Stimulated activated CD4-positive, alpha-beta T cell treated with anti-CD3 and anti-CD28 coated beads, Interleukin-12 subunit alpha, Interleukin-12 subunit beta, amount 100 ng/mL, for 48 hours (primary cell): ENCODE data around the gene ZNF521.

Experiments
- DNase-seq, 3 donors: peaks; one replicate each; pipeline ENCODE4 v3.0.0-alpha.2; 2020; ENCODE audit warnings: low read depth in 2 of 3, low spot score in 1 of 3

The ZNF521 gene

GRCh38 chr18:25351777-25352628 lies at the start of gene ZNF521:
Gene ZNF521, minus strand, starts transcription at chr18:25352166. Its CDS starts 1,220 bp downstream, at chr18:25350946.
- DNase-seq, result peak in 2 of 3 donors; percentile 8 to 13

GRCh38 chr18:25399554-25399953 lies 47.6 kb upstream of the ZNF521 start:
- no peak for DNase-seq

- no peak for DNase-seq
These were observed 40.2 kb upstream of the ZNF521 start for GRCh38 chr18:25392192-25392591.

GRCh38 chr18:25373432-25374179 lies 21.6 kb upstream of the ZNF521 start:
- DNase-seq, result no peak

- DNase-seq, result no peak
These were observed 18.4 kb upstream of the ZNF521 start for GRCh38 chr18:25370391-25370790.

GRCh38 chr18:25365242-25365641 lies 13.3 kb upstream of the ZNF521 start:
- no peak for DNase-seq

GRCh38 chr18:25364732-25365131 lies 12.8 kb upstream of the ZNF521 start:
- DNase-seq, result no peak

- DNase-seq, result no peak
These were observed 8.4 kb upstream of the ZNF521 start for GRCh38 chr18:25360301-25360899.

- DNase-seq, result no peak
These were observed 1.1 kb upstream of the ZNF521 start for GRCh38 chr18:25353080-25353479.

- no peak for DNase-seq
These were observed 651 bp upstream of the ZNF521 start for GRCh38 chr18:25352629-25353005.

- DNase-seq, result no peak
These were observed 638 bp downstream of the ZNF521 start for GRCh38 chr18:25351280-25351775.

- no peak for DNase-seq
These were observed 1.3 kb downstream of the ZNF521 start for GRCh38 chr18:25350489-25351251.

- no peak for DNase-seq
These were observed 2.0 kb downstream of the ZNF521 start for GRCh38 chr18:25349926-25350487.

GRCh38 chr18:25349131-25349925 lies 2.6 kb downstream of the ZNF521 start:
- no peak for DNase-seq

GRCh38 chr18:25348386-25349130 lies 3.4 kb downstream of the ZNF521 start:
- DNase-seq, result no peak

GRCh38 chr18:25346561-25346960 lies 5.4 kb downstream of the ZNF521 start:
- no peak for DNase-seq

GRCh38 chr18:25345081-25345866 lies 6.7 kb downstream of the ZNF521 start:
- no peak for DNase-seq

- no peak for DNase-seq
These were observed 10.1 kb downstream of the ZNF521 start for GRCh38 chr18:25341831-25342230.
